OCI-LY3 (cell line): ENCODE data around the gene ORAI1.

Experiments used
- EZH2phosphoT487 ChIP-seq: fragments of 200-600 bp; shearing (Covaris generic); IDR thresholded peaks from 2 replicates; pipeline ENCODE4 v1.6.1; 2018; ENCODE audit warnings: antibody characterized with exemption, mixed run types, low read depth
- TF ChIP-seq, protein P1 (sequence below): fragments of 200-600, 300-600 bp; sonication (generic); IDR thresholded peaks from 2 replicates; pipeline ENCODE4 v1.5.1; 2014; ENCODE audit warnings: antibody characterized with exemption, low read length, low read depth

GRCh38 chr12:121638298-121639202 lies 12.2 kb downstream of the ORAI1 start:
- TF ChIP-seq, protein P1, sequence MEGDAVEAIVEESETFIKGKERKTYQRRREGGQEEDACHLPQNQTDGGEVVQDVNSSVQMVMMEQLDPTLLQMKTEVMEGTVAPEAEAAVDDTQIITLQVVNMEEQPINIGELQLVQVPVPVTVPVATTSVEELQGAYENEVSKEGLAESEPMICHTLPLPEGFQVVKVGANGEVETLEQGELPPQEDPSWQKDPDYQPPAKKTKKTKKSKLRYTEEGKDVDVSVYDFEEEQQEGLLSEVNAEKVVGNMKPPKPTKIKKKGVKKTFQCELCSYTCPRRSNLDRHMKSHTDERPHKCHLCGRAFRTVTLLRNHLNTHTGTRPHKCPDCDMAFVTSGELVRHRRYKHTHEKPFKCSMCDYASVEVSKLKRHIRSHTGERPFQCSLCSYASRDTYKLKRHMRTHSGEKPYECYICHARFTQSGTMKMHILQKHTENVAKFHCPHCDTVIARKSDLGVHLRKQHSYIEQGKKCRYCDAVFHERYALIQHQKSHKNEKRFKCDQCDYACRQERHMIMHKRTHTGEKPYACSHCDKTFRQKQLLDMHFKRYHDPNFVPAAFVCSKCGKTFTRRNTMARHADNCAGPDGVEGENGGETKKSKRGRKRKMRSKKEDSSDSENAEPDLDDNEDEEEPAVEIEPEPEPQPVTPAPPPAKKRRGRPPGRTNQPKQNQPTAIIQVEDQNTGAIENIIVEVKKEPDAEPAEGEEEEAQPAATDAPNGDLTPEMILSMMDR: no peak
- no peak for TF ChIP-seq EZH2phosphoT487
